Measurements from ENCODE around the gene SMYD3. TPM values are rescaled to one million over a fixed set of nuclear protein-coding genes. Genes with fewer than 3 reads are reported as not detected.

SMYD3 gene
- total RNA-seq, 6 experiments from 2014 or later: 6.3 to 10.0 (median 6.6) TPM

- WGBS (ENCODE audit: insufficient coverage, low coverage, low lambda C conversion rate, missing lambda C conversion rate): 93% methylated on average over 2 of the region's 2 CpGs
- DNase-seq: no peak
- intact Hi-C loops (cut with DNase I): no loop called here
Observed at GRCh38 chr1:245774196-245774595, 732.9 kb downstream of the SMYD3 start.

GRCh38 chr1:245773344-245773743 is 733.7 kb downstream of the SMYD3 start:
- no peak for DNase-seq

More at GRCh38 chr1:245774196-245774595, 732.9 kb downstream of the SMYD3 start:
- no peaks in the 10 kb centered on the region for H3K27me3 ChIP-seq
- H3K4me1 ChIP-seq: no peaks in the 10 kb centered on the region
- ATAC-seq: no peak
- H3K27ac ChIP-seq: no peak overlapping the region
- H3K36me3 ChIP-seq: no peaks in the 10 kb centered on the region
- no peak overlapping the region for H3K4me3 ChIP-seq
- no peaks in the 10 kb centered on the region for H3K9me3 ChIP-seq
- TF ChIP-seq CTCF (IDR thresholded peaks at IDR 0.05) (no peak), POLR2A (IDR thresholded peaks at IDR 0.05) (no peak)

GRCh38 chr1:245772739-245773138 is 734.3 kb downstream of the SMYD3 start:
- Histone ChIP-seq H3K9me3 (no peaks in the 10 kb centered on the region), H3K27ac (no peak overlapping the region), H3K36me3 (no peaks in the 10 kb centered on the region), H3K27me3 (no peaks in the 10 kb centered on the region), H3K4me1 (no peaks in the 10 kb centered on the region), H3K4me3 (no peak overlapping the region)
- intact Hi-C loops (cut with DNase I): no loop called here
- DNase-seq (no peak), ATAC-seq (no peak)
- 83% methylated on average over 1 of the region's 1 CpG for whole genome bisulfite sequencing (ENCODE audit: insufficient coverage, low coverage, low lambda C conversion rate, missing lambda C conversion rate)
- TF ChIP-seq CTCF (IDR thresholded peaks at IDR 0.05) (no peak), POLR2A (IDR thresholded peaks at IDR 0.05) (no peak)

More at GRCh38 chr1:245773344-245773743, 733.7 kb downstream of the SMYD3 start:
- Histone ChIP-seq H3K9me3 (no peaks in the 10 kb centered on the region), H3K4me1 (no peaks in the 10 kb centered on the region), H3K27me3 (no peaks in the 10 kb centered on the region), H3K27ac (no peak overlapping the region), H3K4me3 (no peak overlapping the region), H3K36me3 (no peaks in the 10 kb centered on the region)
- TF ChIP-seq CTCF (IDR thresholded peaks at IDR 0.05) (no peak), POLR2A (IDR thresholded peaks at IDR 0.05) (no peak)
- no peak for ATAC-seq
- WGBS (ENCODE audit: insufficient coverage, low coverage, low lambda C conversion rate, missing lambda C conversion rate): no CpG with 5 or more reads among the region's 3 CpGs
- intact Hi-C loops (cut with DNase I): no loop called here

- H3K27me3 ChIP-seq: no peaks in the 10 kb centered on the region
- TF ChIP-seq POLR2A (IDR thresholded peaks at IDR 0.05) (no peak), CTCF (IDR thresholded peaks at IDR 0.05) (no peak)
- no peak for DNase-seq
- H3K4me3 ChIP-seq: no peak overlapping the region
- 80% methylated on average over 1 of the region's 1 CpG for WGBS (ENCODE audit: insufficient coverage, low coverage, low lambda C conversion rate, missing lambda C conversion rate)
- H3K27ac ChIP-seq: no peak overlapping the region
- intact Hi-C loops (cut with DNase I): no loop called here
- no peak for ATAC-seq
- H3K4me1 ChIP-seq: no peaks in the 10 kb centered on the region
- no peaks in the 10 kb centered on the region for H3K36me3 ChIP-seq
- H3K9me3 ChIP-seq: no peaks in the 10 kb centered on the region
Observed at GRCh38 chr1:245772325-245772724, 734.8 kb downstream of the SMYD3 start.
